Gastrocnemius medialis (tissue), 4 donors: ENCODE results near the gene LRRC8D. TPM values are rescaled to one million over a fixed set of nuclear protein-coding genes. Genes with fewer than 3 reads are reported as not detected.

Source experiments
- ATAC-seq, 2 donors: fragments of 150-250 bp; one replicate each; pipeline ENCODE4 v1.9.1; 2016
- DNase-seq, 2 donors: peaks; one replicate each; pipeline ENCODE4 v3.0.0-alpha.2; 2019
- H3K27ac ChIP-seq, 4 donors: fragments of 200-600 bp; sonication (generic); 1 replicate in 1 of 4; 2 replicates in 3 of 4; pipeline ENCODE4 v1.5.1; 2016 to 2018; ENCODE audit warnings: mild to moderate bottlenecking in 2 of 4, moderate library complexity in 1 of 4
- H3K27me3 ChIP-seq, 3 donors: fragments of 200-600 bp; sonication (generic) in 2 of 3; 1 replicate in 1 of 3; 2 replicates in 2 of 3; pipeline versions ENCODE4 v1.5.1 to v1.6.0; 2016 to 2019; ENCODE audit warnings: mild to moderate bottlenecking in 1 of 3, moderate library complexity in 1 of 3
- H3K36me3 ChIP-seq, 2 donors: fragments of 200-600 bp; sonication (generic) in 1 of 2; one replicate each; pipeline ENCODE4 v1.5.1; 2017 to 2018
- H3K4me1 ChIP-seq, 2 donors: fragments of 200-600 bp; sonication (generic) in 1 of 2; one replicate each; pipeline ENCODE4 v1.5.1; 2016 to 2017; ENCODE audit warnings: mild to moderate bottlenecking in 2 of 2
- H3K4me3 ChIP-seq, 4 donors: fragments of 200-600 bp; sonication (generic) in 3 of 4; 1 replicate in 1 of 4; 2 replicates in 3 of 4; pipeline ENCODE4 v1.5.1; 2016 to 2019; ENCODE audit warnings: mild to moderate bottlenecking in 2 of 4
- H3K9me3 ChIP-seq, 3 donors: fragments of 200-600 bp; sonication (generic) in 2 of 3; 1 replicate in 1 of 3; 2 replicates in 2 of 3; pipeline ENCODE4 v1.5.1; 2016 to 2019
- POLR2A ChIP-seq, 2 donors: fragments of 450-650 bp; IDR thresholded peaks; one replicate each; pipeline ENCODE4 v1.6.1; 2017; ENCODE audit warnings: antibody characterized with exemption in 2 of 2, mild to moderate bottlenecking in 2 of 2, moderate library complexity in 2 of 2
- in situ Hi-C, 4 donors: fragments of 200-750 bp; cut with MboI; loops; one replicate each; pipeline versions ENCODE4 v1.15.0 to v1.8.0; 2017; ENCODE audit warnings: low sequenced_read_pairs in 4 of 4
- intact Hi-C: fragments of 100-400 bp; cut with DNase I; formaldehyde crosslinking; loops from one replicate; pipeline ENCODE4 v1.15.1; 2023; ENCODE audit warnings: low total_unique reads
- total RNA-seq, 4 donors: library from RNA; depleted of rRNA; stranded (reverse); fragments of >200 nt; gene quantifications; one replicate each; pipeline versions ENCODE4 v1.1.0 to v1.2.3, GENCODE V29; 2016
- TF ChIP-seq, protein P1 (sequence below), 5 experiments: fragments of 450-650 bp in 3 of 5; fragments of 200-600 bp in 2 of 5; sonication (generic) in 2 of 5; IDR thresholded peaks in 4 of 5; conservative IDR thresholded peaks in 1 of 5; 1 replicate in 4 of 5; 2 replicates in 1 of 5; pipeline ENCODE4 v1.5.1; 2016 to 2019; ENCODE audit warnings: antibody characterized with exemption in 5 of 5, mild to moderate bottlenecking in 3 of 5, moderate library complexity in 3 of 5

The LRRC8D gene
- total RNA-seq, 4 donors from 2014 or later, result 3.0 to 15.0 (median 9.2) TPM

GRCh38 chr1:89908672-89909436, 88.0 kb downstream of the LRRC8D start:
- DNase-seq (peak in 1 of 2 donors; percentile 12), ATAC-seq (peak; percentile 90 to 91)
- Histone ChIP-seq H3K9me3 (no peaks in the 10 kb centered on the region), H3K27me3 (no peaks in the 10 kb centered on the region), H3K4me1 (peaks cover 66 to 77% of the 10 kb centered on the region in 2 donors), H3K27ac (peak overlapping the region; percentile 69 to 83 (median 78)), H3K4me3 (peak overlapping the region in 1 of 4 donors; percentile 16), H3K36me3 (no peaks in the 10 kb centered on the region)
- in situ Hi-C loops, result no loop called here
- intact Hi-C loops, result loop anchor here (2.0 kb wide), 1 partner anchor 36 kb away; no protein-coding TSS in a partner anchor
- TF ChIP-seq, protein P1, sequence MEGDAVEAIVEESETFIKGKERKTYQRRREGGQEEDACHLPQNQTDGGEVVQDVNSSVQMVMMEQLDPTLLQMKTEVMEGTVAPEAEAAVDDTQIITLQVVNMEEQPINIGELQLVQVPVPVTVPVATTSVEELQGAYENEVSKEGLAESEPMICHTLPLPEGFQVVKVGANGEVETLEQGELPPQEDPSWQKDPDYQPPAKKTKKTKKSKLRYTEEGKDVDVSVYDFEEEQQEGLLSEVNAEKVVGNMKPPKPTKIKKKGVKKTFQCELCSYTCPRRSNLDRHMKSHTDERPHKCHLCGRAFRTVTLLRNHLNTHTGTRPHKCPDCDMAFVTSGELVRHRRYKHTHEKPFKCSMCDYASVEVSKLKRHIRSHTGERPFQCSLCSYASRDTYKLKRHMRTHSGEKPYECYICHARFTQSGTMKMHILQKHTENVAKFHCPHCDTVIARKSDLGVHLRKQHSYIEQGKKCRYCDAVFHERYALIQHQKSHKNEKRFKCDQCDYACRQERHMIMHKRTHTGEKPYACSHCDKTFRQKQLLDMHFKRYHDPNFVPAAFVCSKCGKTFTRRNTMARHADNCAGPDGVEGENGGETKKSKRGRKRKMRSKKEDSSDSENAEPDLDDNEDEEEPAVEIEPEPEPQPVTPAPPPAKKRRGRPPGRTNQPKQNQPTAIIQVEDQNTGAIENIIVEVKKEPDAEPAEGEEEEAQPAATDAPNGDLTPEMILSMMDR (IDR thresholded peaks at IDR 0.05 in 4 of 5, conservative IDR thresholded peaks at IDR 0.05 in 1 of 5), result no peak
- TF ChIP-seq POLR2A (IDR thresholded peaks at IDR 0.05), result no peak

DNA sequence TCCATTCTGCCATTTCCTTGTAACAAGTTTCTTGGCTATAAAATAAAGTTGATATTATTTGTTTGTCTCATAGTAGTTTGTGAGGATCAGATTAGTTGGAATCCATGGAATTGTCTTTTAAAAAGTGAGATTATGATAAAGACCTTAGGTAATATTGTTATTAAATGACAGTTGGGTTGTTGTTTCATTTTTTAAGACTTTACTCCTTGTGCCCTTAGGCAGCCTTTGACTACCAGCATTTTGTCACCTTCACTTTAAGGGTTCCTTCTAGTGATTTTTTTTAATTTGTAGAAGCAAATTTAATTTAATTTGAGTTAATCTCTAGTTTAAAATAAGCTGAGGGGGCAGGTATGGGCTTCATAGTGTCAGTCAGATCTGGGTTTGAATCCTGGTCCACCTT, 89.4 kb downstream of the LRRC8D start:
- intact Hi-C loops (no loop called here), in situ Hi-C loops (no loop called here)
- no peaks in the 10 kb centered on the region for H3K9me3 ChIP-seq
- TF ChIP-seq, protein P1 (IDR thresholded peaks at IDR 0.05 in 4 of 5, conservative IDR thresholded peaks at IDR 0.05 in 1 of 5), result no peak
- TF ChIP-seq POLR2A (IDR thresholded peaks at IDR 0.05), result no peak
- peak overlapping the region; percentile 8 to 83 (median 78) for H3K27ac ChIP-seq
- H3K4me3 ChIP-seq, result no peak overlapping the region
- DNase-seq (no peak), ATAC-seq (no peak)
- H3K4me1 ChIP-seq, result peaks cover 52 to 70% of the 10 kb centered on the region in 2 donors
- no peaks in the 10 kb centered on the region for H3K36me3 ChIP-seq
- no peaks in the 10 kb centered on the region for H3K27me3 ChIP-seq

GRCh38 chr1:89910780-89911179, 89.9 kb downstream of the LRRC8D start:
- H3K4me1 ChIP-seq, result peaks cover 57 to 72% of the 10 kb centered on the region in 2 donors
- no peaks in the 10 kb centered on the region for H3K9me3 ChIP-seq
- H3K27me3 ChIP-seq, result no peaks in the 10 kb centered on the region
- peak overlapping the region; percentile 8 to 83 (median 78) for H3K27ac ChIP-seq
- TF ChIP-seq, protein P1 (IDR thresholded peaks at IDR 0.05 in 4 of 5, conservative IDR thresholded peaks at IDR 0.05 in 1 of 5), result no peak
- TF ChIP-seq POLR2A (IDR thresholded peaks at IDR 0.05), result no peak
- no peaks in the 10 kb centered on the region for H3K36me3 ChIP-seq
- in situ Hi-C loops, result no loop called here
- DNase-seq (no peak), ATAC-seq (no peak)
- no peak overlapping the region for H3K4me3 ChIP-seq
- intact Hi-C loops, result no loop called here

DNA sequence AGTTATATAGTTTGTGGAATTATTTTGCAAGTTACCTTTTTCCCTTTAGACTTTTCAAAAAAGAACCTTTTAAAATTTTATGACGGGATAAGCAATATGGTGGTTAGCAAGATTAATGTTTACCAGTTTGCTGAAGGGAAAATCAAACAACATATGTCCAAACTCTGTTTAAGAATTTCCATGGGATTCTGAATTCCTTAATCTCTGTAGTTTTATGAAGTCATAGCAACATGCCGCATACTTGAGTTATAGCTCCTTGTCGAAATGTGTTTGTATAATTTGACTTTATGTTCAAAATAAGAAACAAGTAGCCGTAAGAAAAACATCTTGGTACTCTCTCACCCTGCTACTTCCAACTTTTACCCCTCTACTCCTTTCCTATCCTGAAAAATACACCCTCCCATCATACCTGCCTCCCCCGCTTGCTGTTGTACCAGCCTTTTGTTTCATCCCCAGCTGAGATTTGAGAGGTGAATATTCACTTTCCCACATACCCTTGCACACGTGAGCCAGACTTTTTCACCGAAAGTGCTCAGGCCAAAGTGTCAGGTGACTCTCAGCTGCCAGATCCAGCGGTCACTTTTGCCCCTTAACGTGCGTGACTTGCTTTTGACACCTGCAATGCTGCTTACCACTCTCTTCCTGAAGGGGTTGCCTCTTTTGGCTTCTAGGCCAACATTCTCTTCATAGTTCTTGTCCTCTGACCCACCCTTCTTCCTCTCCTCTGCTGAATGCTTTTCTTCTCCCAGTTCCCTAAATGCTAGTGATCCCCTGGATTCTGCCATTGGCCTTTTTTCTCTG, 90.6 kb downstream of the LRRC8D start:
- TF ChIP-seq, protein P1 (IDR thresholded peaks at IDR 0.05 in 4 of 5, conservative IDR thresholded peaks at IDR 0.05 in 1 of 5), result no peak
- no peak for TF ChIP-seq POLR2A (IDR thresholded peaks at IDR 0.05)
- in situ Hi-C loops, result no loop called here
- ATAC-seq (no peak), DNase-seq (no peak)
- H3K36me3 ChIP-seq, result no peaks in the 10 kb centered on the region
- H3K4me1 ChIP-seq, result peaks cover 56 to 68% of the 10 kb centered on the region in 2 donors
- H3K27me3 ChIP-seq, result no peaks in the 10 kb centered on the region
- H3K27ac ChIP-seq, result no peak overlapping the region
- intact Hi-C loops, result no loop called here
- no peak overlapping the region for H3K4me3 ChIP-seq
- H3K9me3 ChIP-seq, result no peaks in the 10 kb centered on the region
